Motor neuron (in vitro differentiated cells): ENCODE measurements around the gene DSG4. TPM values are rescaled to one million over a fixed set of nuclear protein-coding genes. Genes with fewer than 3 reads are reported as not detected.

Experiments used
- ATAC-seq, 8 experiments: fragments of 200-7000 bp; cut with Tn5 transposase; replicated peaks in 6 of 8; 2 replicates each; pipeline ENCODE4 v1.8.0; 2021; ENCODE audit warnings: mild to moderate bottlenecking in 8 of 8, moderate library complexity in 8 of 8
- H3K27ac ChIP-seq, 2 donors: fragments of 250-450 bp; sonication (Bioruptor Pico); 2 replicates each; pipeline ENCODE4 v1.9.0; 2021; ENCODE audit warnings: antibody characterized with exemption in 2 of 2, mild to moderate bottlenecking in 2 of 2, moderate library complexity in 1 of 2
- H3K4me1 ChIP-seq, 2 donors: fragments of 250-450 bp; sonication (Bioruptor Pico); replicated peaks in 1 of 2; 2 replicates each; pipeline ENCODE4 v1.6.1; 2021; ENCODE audit warnings: antibody characterized with exemption in 2 of 2, mild to moderate bottlenecking in 2 of 2, moderate library complexity in 1 of 2
- H3K4me3 ChIP-seq, 5 donors: fragments of 250-450 bp; sonication (Bioruptor Pico); 2 replicates each; pipeline ENCODE4 v1.9.0; 2021; ENCODE audit warnings: antibody characterized with exemption in 5 of 5, mild to moderate bottlenecking in 5 of 5, moderate library complexity in 4 of 5
- WGBS, 10 experiments: fragments of 450-650 bp; shearing (Covaris generic); methylation state at CpG; one replicate each; pipeline ENCODE4 v1.0.0; 2022; 5-methylcytosine and 5-hydroxymethylcytosine counted together
- in situ Hi-C, 9 experiments: fragments of 400-800 bp; cut with MboI; loops; one replicate each; pipeline ENCODE4 v1.15.0; 2021; ENCODE audit warnings: low sequenced_read_pairs in 9 of 9, low pct_unique_long_range_greater_than_20kb in 2 of 9; ENCODE audit not compliant: unreplicated experiment in 9 of 9
- total RNA-seq, 8 experiments: library from RNA; unstranded; fragments of 300-600 nt; gene quantifications; 2 replicates each; pipeline versions ENCODE4 v1.2.3 to v1.2.4, GENCODE V29; 2022

DSG4 gene
- total RNA-seq, 8 experiments from 2014 or later: 0.09 TPM; not detected in 7

- no peak overlapping the region for H3K27ac ChIP-seq
- H3K4me1 ChIP-seq: no peaks in the 10 kb centered on the region
- WGBS, 10 experiments: 0 to 100% (median 67%) methylated on average over 2 to 6 of the region's 6 CpGs; no CpG with 5 or more reads in 1 of the 10 experiments
- no peak overlapping the region for H3K4me3 ChIP-seq
- in situ Hi-C loops: no loop called here
- ATAC-seq: no peak
Measured at GRCh38 chr18:31439807-31440325, 63.3 kb downstream of the DSG4 start.

- Histone ChIP-seq H3K27ac (no peak overlapping the region), H3K4me1 (no peaks in the 10 kb centered on the region), H3K4me3 (no peak overlapping the region)
- no peak for ATAC-seq
- WGBS, 10 experiments: 17 to 90% (median 54%) methylated on average over 1 to 6 of the region's 6 CpGs
- in situ Hi-C loops: no loop called here
Measured at GRCh38 chr18:31440787-31441186, 64.2 kb downstream of the DSG4 start.

GRCh38 chr18:31441493-31441892 lies 64.9 kb downstream of the DSG4 start:
- no peaks in the 10 kb centered on the region for H3K4me1 ChIP-seq
- H3K27ac ChIP-seq: no peak overlapping the region
- no peak overlapping the region for H3K4me3 ChIP-seq
- in situ Hi-C loops: no loop called here
- 0 to 100% (median 58%) methylated on average over 1 to 4 of the region's 4 CpGs; no CpG with 5 or more reads in 2 of the 10 experiments for WGBS, 10 experiments
- peak in 2 of 8 experiments; percentile 36 to 53 for ATAC-seq

GRCh38 chr18:31444142-31444541 lies 67.6 kb downstream of the DSG4 start:
- ATAC-seq: no peak
- H3K4me1 ChIP-seq: no peaks in the 10 kb centered on the region
- in situ Hi-C loops: no loop called here
- no peak overlapping the region for H3K27ac ChIP-seq
- WGBS, 10 experiments: 0 to 86% (median 60%) methylated on average over 1 to 2 of the region's 2 CpGs; no CpG with 5 or more reads in 1 of the 10 experiments
- no peak overlapping the region for H3K4me3 ChIP-seq

- no peak for ATAC-seq
- in situ Hi-C loops: no loop called here
- H3K4me3 ChIP-seq: no peak overlapping the region
- H3K4me1 ChIP-seq: no peaks in the 10 kb centered on the region
- no peak overlapping the region for H3K27ac ChIP-seq
Measured at GRCh38 chr18:31445908-31446307, 69.3 kb downstream of the DSG4 start.

GRCh38 chr18:31446854-31447253 lies 70.3 kb downstream of the DSG4 start:
- 4 to 100% (median 91%) methylated on average over 3 of the region's 3 CpGs; no CpG with 5 or more reads in 1 of the 10 experiments for WGBS, 10 experiments
- Histone ChIP-seq H3K4me1 (no peaks in the 10 kb centered on the region), H3K27ac (no peak overlapping the region), H3K4me3 (no peak overlapping the region)
- ATAC-seq: no peak
- in situ Hi-C loops: no loop called here

GRCh38 chr18:31447530-31448191 lies 71.1 kb downstream of the DSG4 start, which contains the start of gene DSG3:
Gene DSG3 (plus strand): TSS chr18:31447741. CDS start chr18:31447878, 137 bp downstream.
- no peak for ATAC-seq
- 6 to 82% (median 68%) methylated on average over 2 to 9 of the region's 9 CpGs; no CpG with 5 or more reads in 1 of the 10 experiments for WGBS, 10 experiments
- H3K4me1 ChIP-seq: no peaks in the 10 kb centered on the region
- in situ Hi-C loops: no loop called here
- H3K4me3 ChIP-seq: no peak within 1 kb of the TSS
- H3K27ac ChIP-seq: no peak within 1 kb of the TSS

GRCh38 chr18:31450409-31450808 lies 73.8 kb downstream of the DSG4 start:
- Histone ChIP-seq H3K27ac (no peak overlapping the region), H3K4me3 (no peak overlapping the region), H3K4me1 (no peaks in the 10 kb centered on the region)
- ATAC-seq: peak in 1 of 8 experiments; percentile 31
- in situ Hi-C loops: no loop called here

GRCh38 chr18:31451625-31452024 lies 75.0 kb downstream of the DSG4 start:
- in situ Hi-C loops: no loop called here
- Histone ChIP-seq H3K4me1 (no peaks in the 10 kb centered on the region), H3K27ac (no peak overlapping the region), H3K4me3 (no peak overlapping the region)
- no peak for ATAC-seq
- WGBS, 10 experiments: 13 to 100% (median 100%) methylated on average over 1 of the region's 1 CpG; no CpG with 5 or more reads in 3 of the 10 experiments

GRCh38 chr18:31454066-31454708 lies 77.6 kb downstream of the DSG4 start:
- Histone ChIP-seq H3K4me1 (no peaks in the 10 kb centered on the region), H3K4me3 (no peak overlapping the region), H3K27ac (no peak overlapping the region)
- ATAC-seq: peak in 4 of 8 experiments; percentile 35 to 99 (median 74)
- in situ Hi-C loops: no loop called here
- WGBS, 10 experiments: 7 to 100% (median 76%) methylated on average over 1 to 3 of the region's 3 CpGs

Other genes starting within 250 kb of the DSG4 start
- gene DSC1, start 213.9 kb upstream of the DSG4 start, total RNA-seq: 1 to 10 TPM in 3 of 8 experiments, under 1 TPM in 3, not detected in 2; 0.05 to 1.3 (median 0.90) TPM
- gene DSG1, start 58.6 kb upstream of the DSG4 start, total RNA-seq: under 1 TPM in 5 of 8 experiments, not detected in 3; under 0.01 to 0.33 (median 0.17) TPM
- under 1 TPM in 5 of 8 experiments, not detected in 3; 0.04 to 0.61 (median 0.19) TPM for gene DSG3, start 71.0 kb downstream of the DSG4 start, total RNA-seq
- 10 to 100 TPM in 1 of 8 experiments, 1 to 10 TPM in 5, under 1 TPM in 2; 0.13 to 21.5 (median 5.8) TPM for gene DSG2, start 121.4 kb downstream of the DSG4 start, total RNA-seq
- gene TTR, start 215.1 kb downstream of the DSG4 start, total RNA-seq: 1 to 10 TPM in 2 of 8 experiments, under 1 TPM in 3, not detected in 3; 0.16 to 1.8 (median 0.94) TPM